ENCODE results near the gene CHST8.

The CHST8 gene

DNA sequence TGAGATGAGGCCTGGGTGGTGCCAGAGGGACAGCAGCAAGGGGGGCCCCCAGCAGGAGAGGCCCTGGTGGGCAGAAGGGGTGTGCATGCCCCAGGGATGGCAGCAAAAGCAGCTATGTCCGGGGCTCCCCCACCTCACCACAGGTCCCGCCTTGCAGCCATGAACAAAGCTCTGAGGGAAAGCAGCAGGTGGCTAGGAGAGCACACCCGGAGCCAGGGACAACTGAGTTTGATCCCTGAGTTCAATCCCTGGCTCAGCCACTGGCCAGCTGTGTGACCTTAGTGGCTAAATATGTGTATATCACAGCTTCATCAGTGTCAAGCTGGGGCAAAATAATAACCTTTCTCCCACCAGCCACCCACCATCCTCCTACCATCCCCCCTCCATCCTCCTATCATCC is 127.3 kb downstream of the CHST8 start:
- H3K79me2 ChIP-seq (ENCODE audit: insufficient read depth, low read length), result no peaks in the 10 kb centered on the region
- no peaks in the 10 kb centered on the region for H3K9me2 ChIP-seq (replicated peaks; ENCODE audit: insufficient read depth, low read length)
- no peaks in the 10 kb centered on the region for H3F3A ChIP-seq (ENCODE audit: insufficient read depth)
- H3K4me3 ChIP-seq (ENCODE audit: insufficient read depth, low read length, poor library complexity, severe bottlenecking), result no peak overlapping the region
- no peaks in the 10 kb centered on the region for H3K36me3 ChIP-seq (ENCODE audit: low read length)
- no peak overlapping the region for H3K27ac ChIP-seq (ENCODE audit: low read depth, low read length)
- no peaks in the 10 kb centered on the region for H3K9me3 ChIP-seq (ENCODE audit: insufficient read depth, low read length)
- H3K4me2 ChIP-seq (ENCODE audit: low read depth, low read length, poor library complexity, severe bottlenecking), result no peak overlapping the region
- H4K20me1 ChIP-seq (ENCODE audit: low read depth, low read length), result no peaks in the 10 kb centered on the region
- no peak overlapping the region for H3K9ac ChIP-seq (ENCODE audit: low read length)
- H3K27me3 ChIP-seq (ENCODE audit: low read length), result no peaks in the 10 kb centered on the region
- no peak overlapping the region for H2AFZ ChIP-seq (ENCODE audit: low read depth, low read length, severe bottlenecking)
- TF ChIP-seq CTCF (IDR thresholded peaks at IDR 0.05; ENCODE audit: insufficient read depth, low read length, poor library complexity, severe bottlenecking) (no peak), EZH2phosphoT487 (conservative IDR thresholded peaks at IDR 0.05; ENCODE audit: low read length) (no peak)

GRCh38 chr19:33749619-33750175 is 127.9 kb downstream of the CHST8 start:
- H4K20me1 ChIP-seq (ENCODE audit: low read depth, low read length), result no peaks in the 10 kb centered on the region
- no peaks in the 10 kb centered on the region for H3K9me3 ChIP-seq (ENCODE audit: insufficient read depth, low read length)
- TF ChIP-seq CTCF (IDR thresholded peaks at IDR 0.05; ENCODE audit: insufficient read depth, low read length, poor library complexity, severe bottlenecking) (no peak), EZH2phosphoT487 (conservative IDR thresholded peaks at IDR 0.05; ENCODE audit: low read length) (no peak)
- no peaks in the 10 kb centered on the region for H3K27me3 ChIP-seq (ENCODE audit: low read length)
- no peak overlapping the region for H3K27ac ChIP-seq (ENCODE audit: low read depth, low read length)
- no peak overlapping the region for H3K9ac ChIP-seq (ENCODE audit: low read length)
- H3K4me3 ChIP-seq (ENCODE audit: insufficient read depth, low read length, poor library complexity, severe bottlenecking), result no peak overlapping the region
- H3F3A ChIP-seq (ENCODE audit: insufficient read depth), result no peaks in the 10 kb centered on the region
- no peak overlapping the region for H3K4me2 ChIP-seq (ENCODE audit: low read depth, low read length, poor library complexity, severe bottlenecking)
- H2AFZ ChIP-seq (ENCODE audit: low read depth, low read length, severe bottlenecking), result no peak overlapping the region
- H3K9me2 ChIP-seq (replicated peaks; ENCODE audit: insufficient read depth, low read length), result no peaks in the 10 kb centered on the region
- H3K36me3 ChIP-seq (ENCODE audit: low read length), result no peaks in the 10 kb centered on the region
- H3K79me2 ChIP-seq (ENCODE audit: insufficient read depth, low read length), result no peaks in the 10 kb centered on the region

- Histone ChIP-seq H3K9ac (ENCODE audit: low read length) (no peak overlapping the region), H3K9me2 (replicated peaks; ENCODE audit: insufficient read depth, low read length) (no peaks in the 10 kb centered on the region), H2AFZ (ENCODE audit: low read depth, low read length, severe bottlenecking) (no peak overlapping the region), H3F3A (ENCODE audit: insufficient read depth) (no peaks in the 10 kb centered on the region), H3K79me2 (ENCODE audit: insufficient read depth, low read length) (no peaks in the 10 kb centered on the region), H4K20me1 (ENCODE audit: low read depth, low read length) (no peaks in the 10 kb centered on the region), H3K4me3 (ENCODE audit: insufficient read depth, low read length, poor library complexity, severe bottlenecking) (no peak overlapping the region), H3K36me3 (ENCODE audit: low read length) (no peaks in the 10 kb centered on the region), H3K27me3 (ENCODE audit: low read length) (no peaks in the 10 kb centered on the region), H3K9me3 (ENCODE audit: insufficient read depth, low read length) (no peaks in the 10 kb centered on the region), H3K4me2 (ENCODE audit: low read depth, low read length, poor library complexity, severe bottlenecking) (no peak overlapping the region), H3K27ac (ENCODE audit: low read depth, low read length) (no peak overlapping the region)
- TF ChIP-seq EZH2phosphoT487 (conservative IDR thresholded peaks at IDR 0.05; ENCODE audit: low read length), result no peak
- TF ChIP-seq CTCF (IDR thresholded peaks at IDR 0.05; ENCODE audit: insufficient read depth, low read length, poor library complexity, severe bottlenecking), result no peak
Observed at GRCh38 chr19:33750587-33751435, 129.1 kb downstream of the CHST8 start.
